ENCODE results near the gene SH2D5. TPM values are rescaled to one million over a fixed set of nuclear protein-coding genes. Genes with fewer than 3 reads are reported as not detected.

The SH2D5 gene
- total RNA-seq, 1 donor from 2014 or later, result 5.9 TPM

- Histone ChIP-seq H3K4me1 (ENCODE audit: insufficient read depth, low read length) (no peaks in the 10 kb centered on the region), H3K4me2 (ENCODE audit: low read length) (no peak overlapping the region), H3K9me3 (ENCODE audit: insufficient read depth, low read depth, low read length) (no peaks in the 10 kb centered on the region), H3K27me3 (ENCODE audit: insufficient read depth, low read length) (no peaks in the 10 kb centered on the region), H3K4me3 (ENCODE audit: insufficient read depth, low read depth, low read length) (no peak overlapping the region), H4K20me1 (ENCODE audit: insufficient read depth, low read length) (no peaks in the 10 kb centered on the region), H3K36me3 (ENCODE audit: insufficient read depth, low read length) (no peaks in the 10 kb centered on the region), H3K79me2 (ENCODE audit: insufficient read depth, low read length) (no peaks in the 10 kb centered on the region), H3K27ac (ENCODE audit: low read depth, low read length) (no peak overlapping the region), H3K9ac (ENCODE audit: low read length) (no peak overlapping the region), H2AFZ (ENCODE audit: low read depth, low read length) (no peak overlapping the region)
- peaks cover 2% of the 10 kb centered on the region for H3K36me3 Mint-ChIP-seq (ENCODE audit: low read depth, unreplicated experiment)
- H3K9me3 Mint-ChIP-seq (ENCODE audit: unreplicated experiment), result peaks cover 2% of the 10 kb centered on the region
- H3K4me3 Mint-ChIP-seq (ENCODE audit: unreplicated experiment), result no peak overlapping the region
- peaks cover 9% of the 10 kb centered on the region for H3K27me3 Mint-ChIP-seq (ENCODE audit: low read depth, unreplicated experiment)
- no peak overlapping the region for H3K27ac Mint-ChIP-seq (ENCODE audit: unreplicated experiment)
- TF ChIP-seq CTCF (IDR thresholded peaks at IDR 0.05; ENCODE audit: insufficient read depth, low read depth, low read length) (no peak), EZH2 (IDR thresholded peaks at IDR 0.05; ENCODE audit: insufficient read depth, low read length) (no peak)
- no peak for FAIRE-seq
- DNase-seq (ENCODE audit: low read depth), result no peak
- no peaks in the 10 kb centered on the region for H3K4me1 Mint-ChIP-seq (ENCODE audit: low read depth, unreplicated experiment)
These were observed 48.4 kb downstream of the SH2D5 start for GRCh38 chr1:20684050-20684620.

GRCh38 chr1:20683614-20684013 lies 48.9 kb downstream of the SH2D5 start:
- Mint-ChIP-seq H3K4me1 (ENCODE audit: low read depth, unreplicated experiment) (no peaks in the 10 kb centered on the region), H3K27ac (ENCODE audit: unreplicated experiment) (no peak overlapping the region), H3K36me3 (ENCODE audit: low read depth, unreplicated experiment) (peaks cover 2% of the 10 kb centered on the region), H3K4me3 (ENCODE audit: unreplicated experiment) (no peak overlapping the region), H3K27me3 (ENCODE audit: low read depth, unreplicated experiment) (peaks cover 9% of the 10 kb centered on the region), H3K9me3 (ENCODE audit: unreplicated experiment) (peaks cover 2% of the 10 kb centered on the region)
- Histone ChIP-seq H4K20me1 (ENCODE audit: insufficient read depth, low read length) (no peaks in the 10 kb centered on the region), H3K4me2 (ENCODE audit: low read length) (no peak overlapping the region), H3K36me3 (ENCODE audit: insufficient read depth, low read length) (no peaks in the 10 kb centered on the region), H3K4me1 (ENCODE audit: insufficient read depth, low read length) (no peaks in the 10 kb centered on the region), H3K79me2 (ENCODE audit: insufficient read depth, low read length) (no peaks in the 10 kb centered on the region), H3K9ac (ENCODE audit: low read length) (no peak overlapping the region), H3K27ac (ENCODE audit: low read depth, low read length) (no peak overlapping the region), H3K9me3 (ENCODE audit: insufficient read depth, low read depth, low read length) (no peaks in the 10 kb centered on the region), H3K27me3 (ENCODE audit: insufficient read depth, low read length) (no peaks in the 10 kb centered on the region), H2AFZ (ENCODE audit: low read depth, low read length) (no peak overlapping the region), H3K4me3 (ENCODE audit: insufficient read depth, low read depth, low read length) (no peak overlapping the region)
- DNase-seq (ENCODE audit: low read depth), result no peak
- no peak for FAIRE-seq
- no peak for TF ChIP-seq CTCF (IDR thresholded peaks at IDR 0.05; ENCODE audit: insufficient read depth, low read depth, low read length)
- no peak for TF ChIP-seq EZH2 (IDR thresholded peaks at IDR 0.05; ENCODE audit: insufficient read depth, low read length)

GRCh38 chr1:20682571-20683236 lies 49.8 kb downstream of the SH2D5 start:
- Histone ChIP-seq H3K9ac (ENCODE audit: low read length) (no peak overlapping the region), H3K4me3 (ENCODE audit: insufficient read depth, low read depth, low read length) (no peak overlapping the region), H3K4me2 (ENCODE audit: low read length) (no peak overlapping the region), H2AFZ (ENCODE audit: low read depth, low read length) (no peak overlapping the region), H3K9me3 (ENCODE audit: insufficient read depth, low read depth, low read length) (no peaks in the 10 kb centered on the region), H3K4me1 (ENCODE audit: insufficient read depth, low read length) (no peaks in the 10 kb centered on the region), H4K20me1 (ENCODE audit: insufficient read depth, low read length) (no peaks in the 10 kb centered on the region), H3K36me3 (ENCODE audit: insufficient read depth, low read length) (no peaks in the 10 kb centered on the region), H3K27me3 (ENCODE audit: insufficient read depth, low read length) (no peaks in the 10 kb centered on the region), H3K27ac (ENCODE audit: low read depth, low read length) (no peak overlapping the region), H3K79me2 (ENCODE audit: insufficient read depth, low read length) (no peaks in the 10 kb centered on the region)
- H3K36me3 Mint-ChIP-seq (ENCODE audit: low read depth, unreplicated experiment), result peaks cover 2% of the 10 kb centered on the region
- H3K4me3 Mint-ChIP-seq (ENCODE audit: unreplicated experiment), result no peak overlapping the region
- FAIRE-seq (no peak), DNase-seq (ENCODE audit: low read depth) (no peak)
- peaks cover 6% of the 10 kb centered on the region for H3K27me3 Mint-ChIP-seq (ENCODE audit: low read depth, unreplicated experiment)
- no peak overlapping the region for H3K27ac Mint-ChIP-seq (ENCODE audit: unreplicated experiment)
- H3K4me1 Mint-ChIP-seq (ENCODE audit: low read depth, unreplicated experiment), result no peaks in the 10 kb centered on the region
- peaks cover 2% of the 10 kb centered on the region for H3K9me3 Mint-ChIP-seq (ENCODE audit: unreplicated experiment)
- TF ChIP-seq CTCF (IDR thresholded peaks at IDR 0.05; ENCODE audit: insufficient read depth, low read depth, low read length) (no peak), EZH2 (IDR thresholded peaks at IDR 0.05; ENCODE audit: insufficient read depth, low read length) (no peak)
